GM12891 (cell line): ENCODE data around the gene ZNF337.
"Not testable (repeated sequence)": the region's sequence is repeated elsewhere in the genome, so short reads cannot be mapped to it uniquely, and the experiment has no call there.

Experiments used
- POLR2A ChIP-seq: IDR thresholded peaks from 2 replicates; pipeline ENCODE4 v1.6.1; 2011; ENCODE audit warnings: low read depth, low read length, control low read depth
- POLR2AphosphoS5 ChIP-seq: IDR thresholded peaks from 2 replicates; pipeline ENCODE4 v1.6.1; 2011; ENCODE audit warnings: low read depth, low read length, control low read depth
- POU2F2 ChIP-seq: IDR thresholded peaks from 2 replicates; pipeline ENCODE4 v1.6.1; 2011; ENCODE audit warnings: low read depth, mild to moderate bottlenecking, control low read depth, low read length, moderate library complexity
- SPI1 ChIP-seq: IDR thresholded peaks from 2 replicates; pipeline ENCODE4 v1.6.1; 2011; ENCODE audit warnings: low read depth, low read length, control low read depth
- TAF1 ChIP-seq: IDR thresholded peaks from 2 replicates; pipeline ENCODE4 v1.6.1; 2011; ENCODE audit warnings: low read depth, low read length, control low read depth

GRCh38 chr20:25704303-25704702 is 7.7 kb upstream of the ZNF337 start:
- TF ChIP-seq POLR2AphosphoS5, POLR2A, POU2F2, SPI1, TAF1: not testable (repeated sequence)
